Brain pericyte (primary cell): Measurements from ENCODE around the gene TMEM229B.

Source experiments
- DNase-seq: peaks from one replicate; pipeline ENCODE4 v3.0.0-alpha.2; 2012; ENCODE audit warnings: low read depth, low spot score

The TMEM229B gene

DNA sequence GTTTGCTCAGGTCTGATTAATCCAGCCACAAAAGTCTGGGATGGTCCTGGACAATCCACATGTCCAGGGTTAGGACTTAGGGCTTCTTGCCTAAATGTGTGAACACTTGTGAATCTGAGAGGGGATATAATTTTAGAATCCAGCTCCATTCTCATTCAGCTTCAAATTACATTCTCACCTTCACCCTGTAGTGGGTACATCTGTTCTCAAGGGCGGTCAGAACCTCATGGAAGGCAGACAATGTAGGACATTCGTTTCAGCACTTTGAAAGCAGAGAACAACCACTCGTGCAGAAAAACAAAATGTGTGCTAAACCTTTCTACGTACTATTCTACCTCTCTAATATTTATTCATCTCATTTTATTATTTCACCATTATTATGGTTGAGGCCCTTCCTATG, 1.2 kb downstream of the TMEM229B start:
- no peak for DNase-seq

DNA sequence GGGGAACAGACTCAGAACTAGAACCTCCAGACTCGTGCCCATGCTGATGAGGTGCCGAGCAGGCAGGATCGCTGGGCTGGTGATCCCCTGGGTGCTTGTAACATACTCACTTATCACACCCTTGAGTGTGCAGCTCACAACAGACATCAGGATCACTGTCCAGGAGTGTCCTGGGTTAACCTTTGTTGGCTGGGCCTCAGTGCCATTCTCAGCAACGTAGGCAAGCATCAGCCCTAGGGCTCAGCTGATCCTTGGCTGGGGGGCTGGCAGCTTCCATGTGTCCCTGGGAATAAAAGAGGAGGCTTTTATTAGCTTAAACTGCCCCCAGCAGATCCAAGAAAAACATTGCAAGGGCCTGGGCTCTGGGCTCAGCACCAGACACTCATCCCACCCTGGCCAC, 1.6 kb downstream of the TMEM229B start:
- DNase-seq, result no peak

DNA sequence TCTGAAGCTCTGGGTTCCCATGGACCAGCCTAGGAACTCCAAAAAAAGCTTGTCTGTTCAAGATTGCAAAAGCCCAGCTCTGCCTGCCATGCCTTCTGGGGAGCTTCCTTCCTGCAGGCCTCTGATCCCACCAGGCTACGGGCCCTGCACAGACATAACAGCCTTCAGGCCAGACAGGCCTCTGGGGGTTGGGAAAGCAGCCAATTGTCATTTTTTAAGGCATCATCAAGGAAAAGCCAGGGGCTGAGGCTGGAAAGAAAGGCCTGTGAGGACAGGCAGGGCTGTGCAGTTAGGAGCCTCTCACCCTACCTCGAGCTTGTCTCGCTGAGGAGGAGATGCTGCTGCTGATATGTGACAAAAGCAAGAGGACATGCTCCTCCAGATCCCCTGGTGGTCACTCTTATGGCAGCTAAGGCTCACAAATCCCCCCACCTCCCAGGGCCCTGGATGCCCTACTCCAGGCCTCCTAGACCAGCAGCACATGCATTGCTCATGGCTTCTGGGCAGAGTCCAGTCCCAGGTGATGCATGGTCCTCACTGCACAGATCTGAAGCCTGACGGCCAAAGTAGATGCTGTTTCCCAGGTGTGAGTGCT, 2.9 kb downstream of the TMEM229B start:
- DNase-seq, result no peak

DNA sequence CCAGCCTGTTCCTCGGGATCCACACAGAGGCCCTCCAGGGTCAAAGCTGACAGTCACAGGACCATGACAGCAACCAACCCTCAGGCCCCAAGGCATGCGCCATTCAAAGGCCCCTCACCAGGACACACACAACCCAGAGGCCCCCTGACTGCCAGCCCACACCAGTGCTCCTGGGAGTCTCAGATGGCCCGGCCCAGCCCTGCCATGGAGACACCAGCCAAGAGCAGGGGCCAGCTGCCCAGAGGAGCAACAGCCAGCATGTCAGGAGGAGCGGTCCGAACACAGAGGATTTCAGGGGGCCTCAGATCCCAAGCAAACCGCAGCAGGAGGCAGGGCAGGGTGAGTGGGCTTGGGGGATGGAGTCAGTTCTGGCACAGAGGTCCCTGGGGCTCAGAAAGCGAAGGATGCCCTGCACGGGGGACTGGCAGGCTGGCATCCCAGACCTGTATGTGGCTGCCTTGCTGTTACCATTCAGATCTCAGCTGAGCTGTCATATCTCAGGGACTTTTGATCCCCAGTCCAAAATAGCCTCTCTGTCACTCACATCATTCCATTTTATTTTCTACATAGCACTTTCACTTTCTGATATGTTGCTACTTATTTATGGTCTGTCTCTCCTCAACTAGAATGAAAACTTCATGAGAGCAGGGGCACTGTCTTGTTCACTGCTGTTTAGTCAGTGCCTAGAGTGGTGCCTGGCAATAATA, 4.8 kb downstream of the TMEM229B start:
- DNase-seq, result no peak

DNA sequence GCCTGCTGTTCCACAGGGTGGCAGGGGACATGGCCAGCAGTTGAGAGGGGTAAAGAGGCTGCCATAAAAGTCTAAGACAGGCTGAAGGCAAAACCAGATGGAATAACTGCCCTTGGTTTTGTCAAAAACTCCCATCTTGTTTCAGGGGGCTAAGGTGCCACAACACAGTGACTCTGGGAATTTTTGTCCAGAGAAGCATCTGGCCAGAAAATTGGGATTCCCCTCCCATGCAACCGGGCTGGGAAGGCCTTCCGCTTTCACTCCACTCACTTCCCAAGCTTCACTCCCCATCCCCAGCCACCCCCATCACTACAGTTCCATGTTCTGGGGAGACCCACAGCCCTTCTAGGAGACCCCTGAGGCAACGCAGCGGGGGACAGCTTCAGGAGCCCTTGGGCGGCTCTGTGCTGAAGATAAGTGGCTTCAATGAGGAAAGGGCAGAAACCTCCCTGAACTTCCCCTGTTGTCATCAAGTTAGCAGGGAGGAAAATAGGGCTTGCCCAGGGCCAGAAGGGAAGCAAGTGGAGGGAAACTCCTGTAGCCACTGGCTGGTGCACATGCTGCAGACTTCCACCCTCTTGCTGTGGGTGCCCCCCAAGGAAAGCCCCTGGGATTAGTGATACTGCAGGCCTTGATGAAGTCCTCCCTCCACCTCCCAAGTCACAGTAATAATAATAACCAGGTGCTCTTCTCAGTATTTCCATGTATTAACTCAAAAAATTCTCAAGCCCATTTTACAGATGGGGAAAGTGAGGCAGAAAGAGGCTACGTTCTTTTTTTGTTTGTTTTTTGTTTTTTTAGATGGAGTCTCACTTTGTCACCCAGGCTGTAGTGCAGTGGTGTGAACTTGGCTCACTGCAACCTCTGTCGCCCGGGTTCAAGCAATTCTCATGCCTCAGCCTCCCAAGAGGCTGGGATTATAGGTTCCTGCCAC, 6.0 kb downstream of the TMEM229B start:
- DNase-seq, result no peak

DNA sequence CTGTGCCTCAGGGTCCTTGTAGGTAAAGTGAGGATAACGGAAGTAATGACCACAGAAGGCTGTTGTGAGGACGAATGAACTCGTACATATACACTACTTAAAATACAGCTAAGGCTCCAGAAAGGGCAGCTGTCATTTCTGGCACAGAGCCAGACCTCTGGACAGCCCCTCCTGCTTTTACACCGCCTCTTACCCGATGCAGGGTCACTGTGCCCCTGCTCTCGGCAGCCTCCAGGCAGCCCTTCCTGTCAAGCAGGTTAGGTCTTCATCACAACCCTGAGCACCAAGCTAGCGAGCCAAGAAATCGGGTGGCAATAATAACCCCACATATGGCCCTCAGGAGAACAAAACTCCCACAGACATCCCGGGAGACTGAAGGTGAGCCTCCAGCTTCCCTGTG, 8.5 kb downstream of the TMEM229B start:
- no peak for DNase-seq

DNA sequence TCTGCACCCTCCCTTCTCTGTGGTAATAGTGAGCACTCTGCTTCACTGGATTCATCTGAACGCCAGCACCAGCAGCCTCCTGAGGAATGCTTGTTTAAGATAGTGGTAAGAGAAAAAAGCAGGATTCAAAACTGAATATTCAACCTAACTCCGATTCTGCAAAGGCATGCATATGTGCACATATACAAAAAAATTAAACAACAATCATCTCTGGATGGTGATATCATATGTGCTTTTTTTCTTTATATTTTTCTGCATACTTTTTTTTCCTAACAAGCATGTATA, 9.8 kb downstream of the TMEM229B start:
- no peak for DNase-seq

DNA sequence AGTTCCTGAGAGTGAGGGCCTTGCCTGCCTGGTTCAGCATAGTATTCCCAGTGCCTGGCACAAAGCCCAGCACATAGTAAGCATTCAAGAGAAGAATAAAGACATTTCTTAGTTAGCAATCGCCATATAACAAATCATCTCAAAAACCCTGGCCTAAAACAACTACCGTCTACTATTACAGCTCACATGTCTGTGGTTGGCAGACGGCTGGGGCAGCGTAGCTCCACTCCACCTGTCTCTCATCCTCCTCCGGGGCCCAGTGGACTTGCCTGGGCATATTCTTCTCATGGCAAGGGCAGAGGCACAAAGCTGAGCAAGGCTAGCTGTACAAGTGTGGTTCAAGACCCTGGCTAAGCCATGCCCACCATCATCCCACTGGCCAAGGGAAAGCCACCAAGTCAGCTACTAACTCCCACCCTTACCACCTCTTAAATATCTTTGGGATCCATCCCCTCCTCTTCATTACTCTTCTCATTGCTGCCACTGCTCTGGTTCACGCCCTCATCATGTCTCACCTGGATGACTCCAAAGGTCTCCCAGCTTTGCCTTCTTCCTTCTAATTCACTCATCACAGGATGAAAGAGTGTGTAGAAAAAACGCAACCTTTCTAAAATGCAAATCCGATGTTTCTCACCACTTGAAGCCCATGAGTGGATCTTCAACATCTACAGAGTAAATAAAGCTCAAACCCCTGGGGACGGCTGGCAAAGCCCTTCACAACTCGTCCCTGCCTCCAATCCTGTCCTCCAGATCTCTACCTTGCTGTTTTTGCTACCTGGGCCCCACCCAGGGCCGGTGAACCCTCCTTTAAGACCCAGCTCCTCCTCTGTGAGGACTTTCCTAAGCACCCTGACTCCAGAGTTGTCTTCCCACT, 10.4 kb downstream of the TMEM229B start:
- DNase-seq, result no peak

DNA sequence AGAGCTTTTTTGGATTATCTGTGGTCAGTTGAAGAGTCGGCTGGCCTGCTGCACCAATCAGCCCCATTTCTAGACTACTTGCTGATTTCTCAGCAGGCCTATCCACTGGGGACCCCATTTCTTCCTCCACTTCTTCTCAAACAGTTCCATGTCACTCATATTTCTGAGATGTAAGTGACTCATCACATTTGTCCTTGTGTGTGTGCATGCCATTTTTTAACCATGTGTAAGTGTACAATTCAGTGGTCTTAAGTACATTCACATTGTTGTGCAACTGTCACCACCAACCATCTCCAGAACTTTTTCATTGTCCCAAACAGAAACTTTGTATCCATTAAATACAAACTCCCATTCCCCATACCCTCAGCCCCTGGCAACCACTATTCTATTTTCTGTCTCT, 14.2 kb downstream of the TMEM229B start:
- no peak for DNase-seq

DNA sequence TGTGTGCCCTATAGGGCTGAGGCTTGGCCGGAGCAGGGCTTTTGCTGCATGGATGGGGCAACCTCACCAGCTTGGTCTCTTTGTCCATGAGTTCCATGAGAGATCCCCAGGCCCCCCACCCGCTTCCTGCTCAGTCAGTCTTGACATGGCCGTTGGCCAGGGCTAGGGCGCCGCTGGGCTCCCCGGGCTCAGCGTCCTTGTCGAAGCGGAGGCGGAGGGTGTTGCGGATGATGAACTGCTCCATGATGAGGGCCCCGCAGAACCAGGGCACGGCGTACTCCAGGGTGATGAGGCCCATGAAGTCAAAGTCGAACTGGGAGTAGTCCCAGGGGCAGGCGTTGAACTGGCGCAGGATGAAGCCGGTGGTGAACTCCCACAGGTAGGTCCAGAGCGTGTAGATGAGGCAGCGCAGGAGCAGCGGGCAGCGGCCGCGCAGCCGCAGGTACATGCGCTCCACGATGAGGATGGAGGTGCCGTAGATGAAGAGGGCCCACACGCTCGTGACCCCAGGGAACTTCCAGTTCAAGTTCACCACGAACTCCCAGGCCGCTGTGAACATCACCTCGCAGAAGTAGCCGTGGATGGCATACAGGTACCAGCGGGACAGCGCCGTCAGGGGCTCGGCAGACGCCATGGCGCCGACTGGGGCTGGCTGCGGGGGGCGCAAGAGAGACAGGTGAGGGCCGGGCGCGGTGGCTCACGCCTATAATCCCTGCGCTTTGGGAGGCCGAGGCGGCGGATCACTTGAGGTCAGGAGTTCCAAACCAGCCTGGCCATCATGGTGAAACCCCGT, 15.0 kb downstream of the TMEM229B start:
- no peak for DNase-seq

DNA sequence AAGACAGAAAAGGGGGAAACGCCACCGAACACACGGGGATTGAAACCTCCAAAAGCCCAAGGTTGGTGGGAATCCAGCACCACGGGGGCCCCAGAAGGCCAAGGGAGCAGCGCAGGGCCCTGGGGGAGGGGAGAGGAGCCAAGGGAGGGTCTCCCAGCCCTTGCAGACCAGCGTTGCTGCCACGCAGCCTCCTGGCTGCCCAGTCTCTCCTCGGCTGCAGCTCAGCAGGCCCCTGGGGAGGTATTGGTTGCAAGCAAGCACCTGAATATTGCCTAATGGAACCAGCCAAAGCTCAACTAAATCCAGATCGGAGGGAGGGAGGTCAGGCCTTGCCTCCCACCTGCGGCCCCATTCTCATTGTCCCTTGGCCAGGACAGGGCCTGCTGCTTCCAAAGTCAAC, 15.8 kb downstream of the TMEM229B start:
- no peak for DNase-seq

DNA sequence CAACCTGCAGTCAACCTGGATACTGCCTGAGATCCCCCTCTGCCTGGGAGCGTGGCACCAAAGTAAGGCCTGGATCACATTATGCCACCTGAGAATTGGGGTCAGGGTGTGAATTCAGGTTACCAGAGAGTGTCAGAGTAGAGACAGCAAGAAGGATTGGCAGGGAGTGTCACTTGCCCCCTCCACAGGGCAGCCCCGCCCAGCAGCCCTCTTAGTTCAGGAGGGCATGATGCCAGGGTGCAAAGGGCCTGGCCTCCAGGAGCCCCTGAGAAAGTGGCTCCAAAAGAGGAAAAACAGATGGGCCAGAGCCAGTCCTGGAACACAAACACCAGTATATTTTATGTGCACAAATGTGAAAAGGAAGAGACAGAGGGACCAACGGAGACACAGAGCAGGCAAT, 18.6 kb downstream of the TMEM229B start:
- no peak for DNase-seq

DNA sequence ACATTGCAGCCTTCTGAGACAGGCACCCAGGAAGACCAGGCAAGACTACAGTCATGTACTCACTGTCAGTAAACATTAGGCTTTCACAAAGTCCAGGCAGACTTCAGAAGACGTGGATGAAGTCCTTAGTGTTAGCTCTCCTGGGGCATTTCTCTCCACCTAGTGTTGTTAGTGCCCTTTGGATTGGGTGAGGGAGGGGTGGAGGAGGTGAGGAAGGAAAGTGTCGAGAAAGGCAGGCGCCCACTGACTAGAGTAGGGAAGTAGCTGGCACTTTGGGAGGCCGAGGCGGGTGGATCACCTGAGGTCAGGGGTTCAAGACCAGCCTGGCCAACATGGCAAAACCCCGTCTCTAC, 20.2 kb downstream of the TMEM229B start:
- no peak for DNase-seq

DNA sequence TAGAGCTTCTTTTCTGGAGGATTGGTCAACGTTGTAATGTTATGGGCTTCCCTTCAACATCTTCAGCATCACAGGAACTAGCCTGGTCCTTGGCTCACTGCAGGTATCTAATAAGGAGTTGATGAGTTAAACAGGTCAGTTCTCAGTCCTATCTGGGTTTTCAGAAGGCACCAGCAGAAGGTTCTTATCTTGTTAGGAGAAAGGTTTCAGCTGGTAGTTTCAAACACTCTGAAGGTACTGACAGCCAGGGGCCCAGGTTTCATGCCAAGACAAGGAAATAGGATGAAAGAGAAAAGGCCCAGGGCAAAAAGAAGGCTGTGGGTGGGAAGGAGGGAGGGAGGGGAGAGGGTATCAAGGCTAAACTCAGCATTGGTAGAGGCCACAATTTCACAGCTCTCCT, 21.4 kb downstream of the TMEM229B start:
- no peak for DNase-seq

DNA sequence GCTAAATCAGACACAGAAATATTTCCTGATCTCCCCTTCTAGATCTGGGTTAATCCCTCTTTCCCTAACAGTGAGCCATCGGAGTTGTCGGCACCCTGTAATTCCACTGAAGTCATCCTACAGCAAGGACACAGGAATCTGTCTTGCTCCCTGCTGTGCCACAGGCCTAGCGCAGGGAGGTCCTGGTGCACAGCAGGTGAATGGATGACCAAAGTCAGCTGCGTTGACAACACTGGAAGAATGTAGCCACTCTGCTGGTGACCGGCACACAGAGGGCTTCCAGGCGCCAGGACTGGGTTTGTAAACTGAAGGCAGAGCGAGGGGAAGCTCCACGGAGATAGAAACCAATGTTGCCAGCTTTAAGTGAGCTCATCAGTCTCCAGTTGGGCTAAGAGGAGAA, 23.6 kb downstream of the TMEM229B start:
- DNase-seq, result no peak

DNA sequence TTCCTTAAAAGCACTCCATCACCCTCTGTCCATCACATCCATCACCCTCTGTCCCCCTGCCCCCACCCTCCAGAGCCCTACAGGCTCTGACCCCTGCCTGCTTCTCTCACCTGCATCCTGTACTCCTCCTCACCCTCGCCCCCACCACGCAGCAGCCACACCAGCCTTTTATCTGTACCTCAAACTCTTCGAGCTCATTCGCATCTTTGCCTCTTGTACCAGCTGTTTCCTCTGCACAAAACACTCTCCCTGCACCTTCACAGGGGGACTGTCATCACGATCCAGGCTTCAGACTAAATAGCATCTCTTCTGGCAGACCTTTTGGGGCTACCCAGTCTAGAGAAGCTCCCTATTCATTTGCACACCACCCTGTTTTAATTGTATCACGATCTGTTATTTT, 24.1 kb downstream of the TMEM229B start:
- DNase-seq, result no peak

DNA sequence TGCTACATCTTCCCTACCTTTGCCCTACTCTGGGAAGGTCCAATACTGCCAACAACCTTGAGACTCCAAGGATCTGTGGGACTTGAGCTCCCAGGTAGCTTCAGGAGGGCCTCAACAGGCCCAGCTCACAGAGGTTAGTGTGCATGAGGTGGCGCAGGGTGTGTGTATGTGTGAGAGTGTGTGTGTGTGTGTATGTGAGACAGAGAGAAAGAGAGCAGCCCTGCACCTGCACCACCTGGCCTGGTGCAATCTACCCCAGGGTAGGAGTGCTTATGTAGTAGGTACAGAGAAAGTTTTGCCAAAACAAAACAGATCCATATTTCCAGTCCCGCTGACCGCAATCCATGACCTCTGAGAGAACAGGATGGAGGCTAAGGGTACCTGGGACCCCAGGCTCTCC, 24.6 kb downstream of the TMEM229B start:
- DNase-seq, result no peak

DNA sequence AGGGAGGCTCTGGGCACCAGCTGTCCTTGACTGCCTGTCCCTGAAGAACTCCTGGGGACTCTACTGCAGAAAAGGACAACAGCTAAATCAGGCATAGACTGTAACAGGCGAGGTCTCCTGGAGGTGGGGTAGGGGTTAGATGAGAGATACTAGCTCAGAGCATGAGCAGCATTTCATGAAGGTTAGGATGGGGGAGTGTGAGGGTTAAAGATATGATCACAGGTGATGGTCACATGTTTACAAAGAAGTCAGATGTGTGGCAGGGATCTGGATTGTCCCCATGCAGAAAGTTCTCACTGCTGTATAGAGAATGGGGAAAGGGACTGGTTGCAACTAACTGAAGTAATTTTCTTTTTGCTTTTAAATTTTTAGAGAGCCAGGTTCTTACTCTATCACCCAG, 26.5 kb downstream of the TMEM229B start:
- no peak for DNase-seq

DNA sequence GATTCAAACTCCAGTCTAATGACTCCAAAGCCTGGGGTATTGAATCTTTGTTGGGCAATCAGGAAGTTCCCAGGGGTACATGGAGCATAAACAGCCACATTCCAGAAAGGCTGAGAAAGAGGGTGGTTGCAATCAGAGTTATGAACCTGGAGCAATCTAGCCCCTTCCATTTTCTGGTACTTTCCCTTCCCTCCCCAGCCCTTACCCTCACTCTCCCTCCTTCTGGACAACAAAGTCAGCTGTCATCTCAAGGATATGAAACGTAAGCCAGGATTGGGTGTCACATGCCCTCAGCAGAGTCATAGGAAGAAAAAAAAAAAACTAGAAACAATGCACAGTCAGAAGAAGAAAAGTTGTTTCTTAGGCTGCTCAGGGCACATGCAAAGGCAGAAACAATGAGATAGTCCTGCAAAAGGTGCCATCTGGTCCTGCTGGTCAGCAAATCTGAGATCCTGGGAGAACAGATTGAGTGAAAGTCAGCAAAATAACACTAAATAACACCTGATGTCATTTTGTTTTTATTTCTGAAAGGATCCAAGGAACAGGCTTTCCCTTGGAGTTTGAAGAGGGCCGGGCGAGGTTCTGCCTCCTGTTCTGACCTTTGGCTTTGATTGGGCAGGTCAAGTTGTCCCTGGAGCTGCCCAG, 27.1 kb downstream of the TMEM229B start:
- no peak for DNase-seq

DNA sequence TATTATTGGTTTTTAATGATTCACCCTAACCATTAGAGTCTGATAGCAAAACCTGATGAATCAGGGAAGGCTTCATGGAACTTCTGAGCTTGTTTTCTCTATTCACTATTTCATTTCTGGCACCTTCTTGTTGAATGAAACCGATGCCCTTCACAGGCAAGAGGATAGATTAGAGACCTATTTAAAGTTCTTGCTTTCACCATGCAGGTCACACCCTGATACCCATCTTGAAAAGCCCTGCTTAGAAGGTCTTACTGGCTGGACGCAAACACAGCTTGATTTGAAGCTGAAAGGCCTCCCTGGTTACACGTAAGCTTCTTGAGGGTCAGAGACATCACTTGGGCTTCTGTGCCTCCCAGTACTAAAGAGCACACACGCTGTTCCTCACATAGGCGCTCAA, 29.2 kb downstream of the TMEM229B start:
- no peak for DNase-seq

DNA sequence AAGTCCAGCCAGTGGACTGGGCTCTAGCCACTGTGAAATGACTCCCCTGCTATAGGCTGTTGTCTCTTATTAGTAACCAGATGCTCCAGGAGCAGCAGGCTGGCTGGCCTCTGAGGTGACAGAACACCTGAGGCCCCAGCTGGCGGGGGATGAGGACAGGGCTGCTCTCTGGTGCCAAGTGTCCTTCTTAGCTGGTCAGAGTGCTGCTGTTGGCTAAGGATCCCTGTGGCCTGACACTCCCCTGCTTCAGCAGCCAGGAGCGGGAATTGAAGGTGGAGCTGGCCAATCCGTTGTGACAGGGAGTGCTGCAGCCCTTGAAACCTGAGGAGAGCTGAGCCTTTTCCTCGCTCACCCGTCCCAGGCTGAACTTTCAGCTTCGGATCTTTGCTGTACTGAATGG, 30.7 kb downstream of the TMEM229B start:
- no peak for DNase-seq
